GM18868 (cell line): ENCODE data around the gene MOBP.

Source experiments
- ATAC-seq: cut with Tn5 transposase; IDR thresholded peaks from one replicate; pipeline ENCODE4 v1.9.1; 2021; ENCODE audit warnings: mild to moderate bottlenecking, moderate library complexity; ENCODE audit not compliant: unreplicated experiment

MOBP gene

DNA sequence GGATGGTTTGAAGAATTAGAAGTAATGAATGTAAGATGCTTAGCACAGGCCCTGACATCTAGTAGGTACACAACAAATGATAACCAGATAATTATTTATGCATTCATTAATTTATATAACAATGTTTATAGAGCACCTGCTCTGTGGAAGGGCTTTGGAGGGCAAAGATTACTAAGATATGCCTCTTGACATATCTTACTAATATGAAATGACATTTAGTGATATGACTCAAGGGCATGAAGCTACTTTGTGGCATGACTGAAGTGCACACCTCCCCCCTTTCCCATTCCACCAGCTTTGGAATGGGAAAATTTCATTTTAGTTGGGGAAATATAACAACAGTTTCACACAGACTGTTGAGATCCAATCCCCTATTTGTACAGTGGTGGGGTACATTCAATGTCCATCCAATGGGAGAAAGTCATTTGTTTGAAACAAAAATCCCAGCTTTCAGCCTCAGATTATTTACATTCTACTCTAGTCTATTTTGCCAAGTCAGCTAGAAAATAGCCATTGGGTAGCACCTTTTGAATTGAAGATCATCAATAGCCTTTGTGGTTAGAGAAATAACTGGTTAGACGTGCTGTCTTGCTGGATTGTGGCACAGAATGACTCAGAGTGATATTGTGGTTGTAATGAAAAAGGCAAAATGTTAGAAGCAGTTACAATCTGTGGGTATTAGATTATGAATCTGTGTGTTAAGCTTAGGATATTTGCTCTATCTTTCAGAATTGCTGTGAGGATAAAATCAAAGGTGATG is 72.9 kb downstream of the MOBP start:
- no peak for ATAC-seq

DNA sequence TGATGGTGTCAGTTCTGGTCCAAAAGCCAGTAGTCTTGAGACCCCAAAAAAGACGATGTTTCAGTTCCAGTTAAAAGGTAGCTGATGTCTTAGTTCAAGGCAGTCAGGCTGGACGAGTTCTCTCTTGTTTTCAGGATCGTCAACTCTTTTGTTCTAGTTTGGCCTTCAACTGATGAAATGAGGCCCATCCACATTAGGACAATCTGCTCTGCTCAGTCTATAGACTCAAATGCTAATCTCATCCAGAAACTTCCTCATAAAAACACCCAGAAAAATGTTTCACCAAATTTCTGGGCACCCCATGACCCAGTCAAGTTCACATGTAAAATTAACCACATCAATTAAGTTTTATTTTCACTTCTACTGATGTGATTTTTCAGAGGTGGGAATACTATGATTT is 74.0 kb downstream of the MOBP start:
- ATAC-seq: no peak

DNA sequence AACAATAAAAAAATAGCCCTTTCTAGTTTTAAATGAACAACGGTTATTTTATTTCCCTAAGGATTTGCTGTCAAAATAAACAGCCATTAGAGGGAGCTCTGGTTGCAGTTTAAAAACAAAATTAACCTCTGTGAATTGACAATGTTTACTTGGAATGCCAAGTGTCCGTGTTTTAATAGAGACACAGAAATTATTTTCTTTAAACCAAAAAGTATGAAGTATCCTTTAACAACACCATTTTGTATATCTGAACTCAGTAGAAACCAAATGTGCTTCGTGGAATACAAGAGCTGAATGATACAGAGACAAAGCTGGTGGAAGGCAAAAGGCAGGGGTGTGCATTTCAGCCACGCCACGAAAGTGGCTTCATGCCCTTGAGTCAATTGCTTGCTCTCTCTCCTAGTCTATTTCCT is 74.4 kb downstream of the MOBP start:
- no peak for ATAC-seq

DNA sequence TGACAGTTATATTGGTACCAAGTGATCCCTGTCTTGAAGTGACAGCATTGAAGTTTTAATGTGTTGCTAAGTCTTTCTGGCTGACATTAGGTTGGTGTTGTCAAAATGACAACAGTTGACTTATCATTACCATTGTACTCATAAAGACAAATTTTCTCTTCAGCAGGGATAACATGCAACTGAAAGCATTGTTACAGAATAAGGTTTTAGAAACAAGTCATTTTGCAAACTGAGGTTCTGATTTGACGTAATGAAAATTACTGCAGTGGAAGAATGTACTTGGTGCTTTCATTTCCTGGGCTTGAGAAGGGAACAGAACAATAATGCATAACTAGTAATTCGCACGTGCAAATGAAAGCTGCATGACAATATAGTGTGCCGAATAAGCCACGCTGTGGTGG is 75.1 kb downstream of the MOBP start:
- peak; percentile 38 for ATAC-seq

DNA sequence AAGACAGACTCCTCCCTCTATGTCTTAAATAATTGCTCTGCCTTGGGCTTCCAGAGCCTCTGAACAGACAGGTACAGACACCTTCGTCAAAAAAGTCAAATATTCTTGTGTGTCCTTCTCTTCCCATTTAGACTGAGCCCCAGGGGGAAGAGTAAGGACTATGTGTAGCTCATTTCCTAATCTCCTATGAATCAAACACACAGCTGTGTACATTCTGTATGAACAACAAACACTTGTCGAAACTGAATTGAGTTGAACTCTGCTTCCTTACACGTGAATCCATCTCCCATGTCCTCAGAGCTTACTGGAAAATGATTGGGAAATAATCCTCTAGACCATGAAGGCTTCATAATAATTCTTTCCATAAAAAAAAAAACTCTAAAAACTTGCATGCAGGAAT is 80.8 kb downstream of the MOBP start:
- no peak for ATAC-seq

DNA sequence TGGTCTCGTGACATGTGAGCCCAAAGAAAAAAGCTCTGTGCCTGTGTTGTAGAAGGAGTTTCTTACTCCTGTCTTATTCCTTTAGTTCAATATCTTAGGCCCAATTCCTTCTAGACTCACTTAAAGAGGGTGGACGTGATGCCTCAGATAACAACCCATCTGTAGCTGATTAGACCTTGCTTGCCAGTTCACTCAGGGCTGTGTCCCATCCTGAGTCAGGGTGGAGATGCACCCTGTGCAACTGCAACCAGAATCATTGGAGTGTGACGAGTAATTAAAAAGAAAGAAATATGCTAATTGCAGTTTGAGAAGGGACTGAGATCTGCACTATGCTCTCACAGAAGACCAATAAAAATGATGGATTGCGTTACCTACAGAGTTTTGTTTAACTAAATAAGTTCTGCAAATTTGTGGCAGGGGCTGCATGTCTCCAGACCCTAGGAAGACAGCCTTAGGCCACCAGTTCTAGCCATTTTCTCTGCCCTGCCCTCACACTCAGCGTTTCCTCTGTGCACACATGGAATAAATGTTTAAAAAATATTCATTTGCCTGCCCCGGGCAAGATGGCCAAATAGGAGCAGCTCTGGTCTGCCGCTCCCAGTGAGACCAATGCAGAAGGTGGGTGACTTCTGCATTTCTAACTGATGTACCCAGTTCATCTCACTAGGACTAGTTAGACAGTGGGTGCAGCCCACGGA is 83.0 kb downstream of the MOBP start:
- no peak for ATAC-seq
